Measurements from ENCODE around the gene USP32. TPM values are rescaled to one million over a fixed set of nuclear protein-coding genes. Genes with fewer than 3 reads are reported as not detected.

Gene USP32
- total and polyA plus RNA-seq, 10 of the 15 experiments (the other 5 are each of a cell fraction or from before 2014, with no cell fraction given): 7.8 to 37.3 (median 25.5) TPM

DNA sequence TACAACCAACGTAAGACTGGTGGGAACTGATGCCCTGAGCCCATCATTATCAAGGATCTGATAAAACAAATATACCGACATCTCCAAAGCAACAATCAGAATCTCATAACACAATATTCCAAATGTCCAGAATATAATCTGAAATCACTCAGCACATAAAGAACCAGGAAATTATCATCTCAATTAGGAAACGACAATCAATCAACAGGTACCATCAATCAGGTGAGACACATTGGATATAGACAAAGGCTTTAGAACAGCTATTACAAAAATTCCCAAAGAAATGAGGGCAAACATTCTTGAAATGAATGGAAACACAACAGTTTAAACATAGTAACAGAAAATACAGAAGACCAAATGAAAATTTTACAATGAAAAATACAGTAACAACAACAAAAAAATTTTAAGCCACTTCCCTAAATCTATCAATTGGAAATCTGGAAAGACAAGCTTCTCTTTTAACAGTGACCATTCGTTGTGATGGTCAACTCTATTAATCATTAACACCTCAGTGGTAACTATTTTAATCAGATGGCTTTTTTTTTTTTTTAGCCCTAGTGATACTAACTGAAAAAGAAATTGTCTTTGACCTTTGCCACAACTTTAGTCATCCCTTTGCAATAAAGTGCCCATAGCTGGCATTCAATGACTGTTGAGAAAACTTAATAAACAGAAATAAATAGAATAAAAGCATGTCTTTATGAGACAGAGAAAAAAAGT, 70.4 kb downstream of the USP32 start (continued):
- no peak for TF ChIP-seq POU2F2 (IDR thresholded peaks at IDR 0.05; ENCODE audit: borderline replicate concordance, low read depth, low read length)
- TF ChIP-seq HDAC6 (IDR thresholded peaks at IDR 0.05; ENCODE audit: unreplicated experiment): no peak
- TF ChIP-seq, protein P1, sequence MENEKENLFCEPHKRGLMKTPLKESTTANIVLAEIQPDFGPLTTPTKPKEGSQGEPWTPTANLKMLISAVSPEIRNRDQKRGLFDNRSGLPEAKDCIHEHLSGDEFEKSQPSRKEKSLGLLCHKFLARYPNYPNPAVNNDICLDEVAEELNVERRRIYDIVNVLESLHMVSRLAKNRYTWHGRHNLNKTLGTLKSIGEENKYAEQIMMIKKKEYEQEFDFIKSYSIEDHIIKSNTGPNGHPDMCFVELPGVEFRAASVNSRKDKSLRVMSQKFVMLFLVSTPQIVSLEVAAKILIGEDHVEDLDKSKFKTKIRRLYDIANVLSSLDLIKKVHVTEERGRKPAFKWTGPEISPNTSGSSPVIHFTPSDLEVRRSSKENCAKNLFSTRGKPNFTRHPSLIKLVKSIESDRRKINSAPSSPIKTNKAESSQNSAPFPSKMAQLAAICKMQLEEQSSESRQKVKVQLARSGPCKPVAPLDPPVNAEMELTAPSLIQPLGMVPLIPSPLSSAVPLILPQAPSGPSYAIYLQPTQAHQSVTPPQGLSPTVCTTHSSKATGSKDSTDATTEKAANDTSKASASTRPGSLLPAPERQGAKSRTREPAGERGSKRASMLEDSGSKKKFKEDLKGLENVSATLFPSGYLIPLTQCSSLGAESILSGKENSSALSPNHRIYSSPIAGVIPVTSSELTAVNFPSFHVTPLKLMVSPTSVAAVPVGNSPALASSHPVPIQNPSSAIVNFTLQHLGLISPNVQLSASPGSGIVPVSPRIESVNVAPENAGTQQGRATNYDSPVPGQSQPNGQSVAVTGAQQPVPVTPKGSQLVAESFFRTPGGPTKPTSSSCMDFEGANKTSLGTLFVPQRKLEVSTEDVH (IDR thresholded peaks at IDR 0.05; ENCODE audit: low read depth, partially characterized antibody): no peak
- TF ChIP-seq SIX5 (IDR thresholded peaks at IDR 0.05; ENCODE audit: low read depth, low read length, severe bottlenecking): no peak
- peak; percentile 87 for TF ChIP-seq NR2F1 (conservative IDR thresholded peaks at IDR 0.05)
- TF ChIP-seq WRNIP1 (IDR thresholded peaks at IDR 0.05; ENCODE audit: borderline replicate concordance, low read depth, low read length): no peak
- no peak for TF ChIP-seq HCFC1 (IDR thresholded peaks at IDR 0.05; ENCODE audit: low read length)
- TF ChIP-seq SMAD1 (IDR thresholded peaks at IDR 0.05; ENCODE audit: low read depth, partially characterized antibody): no peak
- TF ChIP-seq PAX8 (IDR thresholded peaks at IDR 0.05): no peak
- no peak for TF ChIP-seq KDM1A (IDR thresholded peaks at IDR 0.05; ENCODE audit: borderline replicate concordance)
- peak; percentile 20; the same call in 1 of the 2 replicates for TF ChIP-seq MTA2 (IDR thresholded peaks at IDR 0.05; ENCODE audit: low read depth)
- TF ChIP-seq TCF7 (IDR thresholded peaks at IDR 0.05; ENCODE audit: borderline replicate concordance): no peak
- no peak for TF ChIP-seq GATAD2B (conservative IDR thresholded peaks at IDR 0.05; ENCODE audit: low read depth)
- TF ChIP-seq, protein P2, sequence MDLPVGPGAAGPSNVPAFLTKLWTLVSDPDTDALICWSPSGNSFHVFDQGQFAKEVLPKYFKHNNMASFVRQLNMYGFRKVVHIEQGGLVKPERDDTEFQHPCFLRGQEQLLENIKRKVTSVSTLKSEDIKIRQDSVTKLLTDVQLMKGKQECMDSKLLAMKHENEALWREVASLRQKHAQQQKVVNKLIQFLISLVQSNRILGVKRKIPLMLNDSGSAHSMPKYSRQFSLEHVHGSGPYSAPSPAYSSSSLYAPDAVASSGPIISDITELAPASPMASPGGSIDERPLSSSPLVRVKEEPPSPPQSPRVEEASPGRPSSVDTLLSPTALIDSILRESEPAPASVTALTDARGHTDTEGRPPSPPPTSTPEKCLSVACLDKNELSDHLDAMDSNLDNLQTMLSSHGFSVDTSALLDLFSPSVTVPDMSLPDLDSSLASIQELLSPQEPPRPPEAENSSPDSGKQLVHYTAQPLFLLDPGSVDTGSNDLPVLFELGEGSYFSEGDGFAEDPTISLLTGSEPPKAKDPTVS (IDR thresholded peaks at IDR 0.05; ENCODE audit: low read depth, low read length): no peak
- peak; percentile 78 for TF ChIP-seq ZNF384 (IDR thresholded peaks at IDR 0.05; ENCODE audit: borderline replicate concordance, low read depth, low read length)

Data from GM12878 (cell line).